B cell (primary cell): ENCODE data around the gene MRM1. TPM values are rescaled to one million over a fixed set of nuclear protein-coding genes. Genes with fewer than 3 reads are reported as not detected.

Source experiments
- ATAC-seq: fragments of 200-7000 bp; cut with Tn5 transposase; one replicate; pipeline ENCODE4 v1.10.0; 2021; ENCODE audit warnings: low read depth, mild to moderate bottlenecking, moderate number of reproducible peaks, moderate library complexity
- CTCF ChIA-PET: fragments of 350-600 bp; sonication (Branson Sonifier 250); formaldehyde crosslinking; loops from one replicate; lab custom pipeline; 2021; ENCODE audit warnings: antibody characterized with exemption, inconsistent platforms; lab: Charles Lee
- POLR2A ChIA-PET: fragments of 350-600 bp; sonication (Branson Sonifier 250); formaldehyde crosslinking; loops from one replicate; lab custom pipeline; 2021; ENCODE audit warnings: antibody characterized with exemption; lab: Charles Lee
- DNase-seq: peaks from one replicate; pipeline ENCODE4 v3.0.0; 2013
- H2AFZ ChIP-seq: 2 replicates; pipeline ENCODE4 v1.6.1; 2012; ENCODE audit warnings: mild to moderate bottlenecking, low read depth, low read length; ENCODE audit not compliant: insufficient read depth, poor library complexity, severe bottlenecking
- H3K27ac ChIP-seq, 2 donors: 1 replicate in 1 of 2; 2 replicates in 1 of 2; pipeline ENCODE4 v1.5.1; 2012 to 2013; ENCODE audit warnings: low read length in 2 of 2, mild to moderate bottlenecking in 2 of 2, moderate library complexity in 1 of 2
- H3K27me3 ChIP-seq, 4 experiments: fragments of 200-600 bp in 1 of 4; sonication (generic) in 1 of 4; replicated peaks in 1 of 4; 1 replicate in 2 of 4; 2 replicates in 2 of 4; pipeline versions ENCODE4 v1.6.1 to v1.7.0; 2013 to 2016; ENCODE audit warnings: low read length in 3 of 4, mild to moderate bottlenecking in 2 of 4, mixed read lengths in 1 of 4, moderate library complexity in 1 of 4; ENCODE audit not compliant: insufficient read depth in 4 of 4, control insufficient read depth in 3 of 4; ENCODE audit errors: control extremely low read depth in 1 of 4
- H3K36me3 ChIP-seq, 2 experiments: replicated peaks in 1 of 2; 1 replicate in 1 of 2; 2 replicates in 1 of 2; pipeline versions ENCODE4 v1.6.1 to v1.7.1; 2013; ENCODE audit warnings: low read length in 1 of 2; ENCODE audit not compliant: insufficient read depth in 2 of 2, control insufficient read depth in 1 of 2; ENCODE audit errors: control extremely low read depth in 1 of 2, extremely low read depth in 1 of 2
- H3K4me1 ChIP-seq, 2 donors: fragments of 200-600 bp in 1 of 2; sonication (generic) in 1 of 2; 1 replicate in 1 of 2; 2 replicates in 1 of 2; pipeline versions ENCODE4 v1.5.1 to v1.6.1; 2013 to 2017; ENCODE audit warnings: low read length in 2 of 2; ENCODE audit not compliant: control insufficient read depth in 2 of 2, insufficient read depth in 2 of 2
- H3K4me2 ChIP-seq: replicated peaks from 2 replicates; pipeline ENCODE3; 2012; ENCODE audit warnings: mild to moderate bottlenecking, low read depth, low read length; ENCODE audit not compliant: poor library complexity, severe bottlenecking
- H3K4me3 ChIP-seq, 5 experiments: fragments of 200-600 bp in 1 of 5; sonication (generic) in 1 of 5; 1 replicate in 3 of 5; 2 replicates in 2 of 5; pipeline versions ENCODE4 v1.5.1 to v1.7.0; 2011 to 2016; ENCODE audit warnings: low read length in 4 of 5, mild to moderate bottlenecking in 4 of 5, low read depth in 2 of 5, control low read depth in 1 of 5, moderate library complexity in 1 of 5; ENCODE audit not compliant: insufficient read depth in 1 of 5; ENCODE audit errors: control extremely low read depth in 1 of 5, extremely low read depth in 1 of 5
- H3K79me2 ChIP-seq: fragments of 200-600 bp; sonication (generic); one replicate; pipeline ENCODE4 v1.6.0; 2016; ENCODE audit warnings: low read length; ENCODE audit not compliant: control insufficient read depth, insufficient read depth
- H3K9ac ChIP-seq: fragments of 200-600 bp; sonication (generic); 2 replicates; pipeline ENCODE4 v1.6.1; 2017; ENCODE audit warnings: mild to moderate bottlenecking, low read length, moderate library complexity
- H3K9me3 ChIP-seq, 3 donors: one replicate each; pipeline versions ENCODE4 v1.6.1 to v1.7.1; 2013; ENCODE audit warnings: low read length in 2 of 3; ENCODE audit not compliant: control insufficient read depth in 2 of 3, insufficient read depth in 1 of 3; ENCODE audit errors: control extremely low read depth in 1 of 3
- H4K20me1 ChIP-seq: 2 replicates; pipeline ENCODE4 v1.6.0; 2012; ENCODE audit warnings: mild to moderate bottlenecking, low read length; ENCODE audit not compliant: insufficient read depth, control insufficient read depth, poor library complexity, severe bottlenecking
- H3K27ac Mint-ChIP-seq: one replicate; pipeline ENCODE4 v1.8.0; 2021; ENCODE audit warnings: mixed read lengths
- H3K27me3 Mint-ChIP-seq: one replicate; pipeline ENCODE4 v1.8.0; 2021; ENCODE audit warnings: mixed read lengths
- H3K4me1 Mint-ChIP-seq: one replicate; pipeline ENCODE4 v1.8.0; 2021; ENCODE audit warnings: mixed read lengths
- H3K4me3 Mint-ChIP-seq: one replicate; pipeline ENCODE4 v1.8.0; 2021; ENCODE audit warnings: mixed read lengths
- H3K9me3 Mint-ChIP-seq: one replicate; pipeline ENCODE4 v1.8.0; 2022; ENCODE audit warnings: mixed read lengths; ENCODE audit not compliant: insufficient read depth
- EZH2 ChIP-seq: IDR thresholded peaks from 2 replicates; pipeline ENCODE4 v1.6.1; 2012; ENCODE audit warnings: borderline replicate concordance, low read depth, mild to moderate bottlenecking, moderate library complexity, low read length; ENCODE audit not compliant: insufficient read depth, poor library complexity, severe bottlenecking
- WGBS: methylation state at CpG from one replicate; pipeline ENCODE4 v1.1.5; 2013; ENCODE audit warnings: missing lambda C conversion rate; ENCODE audit not compliant: insufficient coverage; 5-methylcytosine and 5-hydroxymethylcytosine counted together
- intact Hi-C: fragments of 100-400 bp; cut with micrococcal nuclease; formaldehyde crosslinking; loops from one replicate; pipeline ENCODE4 v1.10.0; 2022
- polyA plus RNA-seq: library from polyadenylated mRNA; depleted of rRNA; stranded (reverse); fragments of >200 nt; gene quantifications from 2 replicates; pipeline ENCODE4 v1.2.3, GENCODE V29; 2012
- total RNA-seq, 2 donors: library from RNA; stranded (reverse); fragments of 120-200 nt in 1 of 2; gene quantifications; 1 replicate in 1 of 2; 2 replicates in 1 of 2; pipeline versions ENCODE4 v1.2.3 to v1.2.4, GENCODE V29; 2013 to 2022

MRM1 gene
- total and polyA plus RNA-seq, 2 donors (not counting 1 experiment from before 2014, with no cell fraction given), result 9.1 to 14.4 TPM

DNA sequence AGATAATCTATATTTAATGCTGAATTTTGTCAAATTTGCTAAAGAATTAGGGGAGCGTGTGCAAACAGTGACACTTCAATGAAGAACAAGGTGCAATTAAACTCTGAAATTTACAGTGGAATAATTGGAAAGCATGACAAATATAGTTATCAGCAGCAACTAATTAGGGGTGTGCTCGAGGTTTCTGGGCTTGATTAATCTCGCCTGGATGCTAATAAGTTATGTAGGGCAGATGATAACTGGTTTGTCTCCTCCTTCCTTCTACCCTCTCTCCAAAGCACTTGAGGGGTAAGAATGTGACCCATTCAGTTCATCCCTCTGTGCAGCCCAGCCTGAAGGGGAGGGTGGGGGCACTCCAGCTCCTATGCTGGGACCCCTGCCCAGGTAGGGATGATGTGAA, 21.9 kb downstream of the MRM1 start:
- Histone ChIP-seq H3K4me1 (no peaks in the 10 kb centered on the region), H3K27ac (no peak overlapping the region), H2AFZ (no peak overlapping the region), H3K36me3 (no peaks in the 10 kb centered on the region), H3K4me2 (no peak overlapping the region), H3K9ac (no peak overlapping the region), H4K20me1 (no peaks in the 10 kb centered on the region), H3K9me3 (no peaks in the 10 kb centered on the region), H3K4me3 (no peak overlapping the region), H3K79me2 (no peaks in the 10 kb centered on the region), H3K27me3 (peaks cover 0 to 2% (median 0%) of the 10 kb centered on the region in 4 experiments)
- intact Hi-C loops, result no loop called here
- Mint-ChIP-seq H3K4me1 (no peaks in the 10 kb centered on the region), H3K4me3 (no peak overlapping the region), H3K27ac (no peak overlapping the region), H3K27me3 (no peaks in the 10 kb centered on the region), H3K9me3 (no peaks in the 10 kb centered on the region)
- no peak for TF ChIP-seq EZH2
- ChIA-PET POLR2A (no interaction called here), CTCF (no interaction called here)
- ATAC-seq (no peak), DNase-seq (no peak)
- 100% methylated on average over 1 of the region's 3 CpGs for WGBS

- Histone ChIP-seq H3K4me3 (no peak overlapping the region), H3K79me2 (no peaks in the 10 kb centered on the region), H3K9me3 (no peaks in the 10 kb centered on the region), H2AFZ (no peak overlapping the region), H3K27ac (no peak overlapping the region), H3K4me1 (no peaks in the 10 kb centered on the region), H4K20me1 (no peaks in the 10 kb centered on the region), H3K4me2 (no peak overlapping the region), H3K27me3 (no peaks in the 10 kb centered on the region), H3K36me3 (no peaks in the 10 kb centered on the region), H3K9ac (no peak overlapping the region)
- 86% methylated on average over 4 of the region's 7 CpGs for WGBS
- ATAC-seq (no peak), DNase-seq (no peak)
- Mint-ChIP-seq H3K4me3 (no peak overlapping the region), H3K27me3 (no peaks in the 10 kb centered on the region), H3K4me1 (no peaks in the 10 kb centered on the region), H3K9me3 (no peaks in the 10 kb centered on the region), H3K27ac (no peak overlapping the region)
- no peak for TF ChIP-seq EZH2
- ChIA-PET CTCF (interaction anchor here (0.7 to 10.1 kb wide), 3 partner anchors 421 to 656 kb away, joined by 3 to 150 read pairs (median 3); no protein-coding TSS in a partner anchor), POLR2A (no interaction called here)
- intact Hi-C loops, result no loop called here
These were observed 23.8 kb downstream of the MRM1 start for GRCh38 chr17:36625188-36625587.
